GM21367 (cell line): ENCODE results near the gene PPARD.

Experiments
- ATAC-seq: cut with Tn5 transposase; IDR thresholded peaks from one replicate; pipeline ENCODE4 v1.9.1; 2021; ENCODE audit not compliant: unreplicated experiment

The PPARD gene

DNA sequence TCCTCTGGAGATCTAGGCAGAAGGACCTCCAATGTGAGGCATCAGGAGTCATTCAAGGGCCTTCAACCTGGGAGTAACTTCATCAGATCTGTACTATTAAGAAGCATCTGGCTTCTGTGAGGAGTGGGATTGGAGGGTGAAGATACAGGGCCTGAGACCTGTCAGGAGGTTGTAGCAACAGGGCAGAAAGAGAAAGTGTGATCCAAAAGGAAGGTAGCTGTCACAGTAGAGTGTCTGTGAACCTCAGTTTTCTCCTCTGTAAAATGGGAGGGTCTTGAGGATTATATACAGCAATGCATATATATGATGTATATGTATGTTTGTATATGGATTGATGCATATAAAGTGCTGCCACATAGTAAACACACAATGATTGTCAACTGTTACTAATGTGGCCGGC lies 123.3 kb downstream of the PPARD start:
- ATAC-seq = no peak

DNA sequence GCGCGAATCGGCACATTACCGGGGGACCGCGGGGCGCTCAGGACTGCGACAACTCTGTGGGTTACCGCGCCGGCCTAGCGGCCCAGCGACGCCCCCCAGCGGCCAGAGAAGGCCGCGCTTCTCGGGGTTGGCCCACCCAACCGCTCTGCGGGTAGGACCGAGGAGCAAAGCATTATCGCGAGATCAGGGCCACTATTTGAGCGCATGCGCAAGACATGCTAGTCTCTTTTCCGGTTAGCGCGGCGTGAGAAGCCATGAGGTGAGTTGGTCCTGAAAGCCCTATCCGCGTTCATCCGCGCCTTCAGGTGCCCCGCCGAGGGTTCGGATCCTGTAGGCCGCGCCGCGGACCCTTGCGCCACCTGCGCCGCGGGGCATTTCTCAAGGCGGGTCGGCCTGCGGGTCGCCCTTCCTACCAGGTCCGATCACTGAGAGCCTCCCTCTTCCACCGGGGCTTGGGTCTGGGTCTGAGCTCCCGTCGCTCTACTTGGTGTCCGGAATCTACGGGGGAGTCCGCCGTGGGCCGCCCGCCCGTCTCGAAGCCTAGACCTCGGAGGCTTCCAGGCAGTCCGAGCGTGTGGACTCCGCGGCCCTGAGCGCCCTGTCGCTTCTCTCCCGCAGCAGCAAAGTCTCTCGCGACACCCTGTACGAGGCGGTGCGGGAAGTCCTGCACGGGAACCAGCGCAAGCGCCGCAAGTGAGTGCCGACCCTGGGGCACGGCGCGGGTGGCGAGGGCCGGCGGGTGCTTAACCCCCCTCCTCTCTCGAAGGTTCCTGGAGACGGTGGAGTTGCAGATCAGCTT lies 126.0 kb downstream of the PPARD start, which contains the start of gene RPL10A:
TSS of gene RPL10A (plus strand) at position 221 of the 799 bp plus-strand sequence. CDS start at position 255, 34 bp downstream.
- ATAC-seq = peak; percentile 85

DNA sequence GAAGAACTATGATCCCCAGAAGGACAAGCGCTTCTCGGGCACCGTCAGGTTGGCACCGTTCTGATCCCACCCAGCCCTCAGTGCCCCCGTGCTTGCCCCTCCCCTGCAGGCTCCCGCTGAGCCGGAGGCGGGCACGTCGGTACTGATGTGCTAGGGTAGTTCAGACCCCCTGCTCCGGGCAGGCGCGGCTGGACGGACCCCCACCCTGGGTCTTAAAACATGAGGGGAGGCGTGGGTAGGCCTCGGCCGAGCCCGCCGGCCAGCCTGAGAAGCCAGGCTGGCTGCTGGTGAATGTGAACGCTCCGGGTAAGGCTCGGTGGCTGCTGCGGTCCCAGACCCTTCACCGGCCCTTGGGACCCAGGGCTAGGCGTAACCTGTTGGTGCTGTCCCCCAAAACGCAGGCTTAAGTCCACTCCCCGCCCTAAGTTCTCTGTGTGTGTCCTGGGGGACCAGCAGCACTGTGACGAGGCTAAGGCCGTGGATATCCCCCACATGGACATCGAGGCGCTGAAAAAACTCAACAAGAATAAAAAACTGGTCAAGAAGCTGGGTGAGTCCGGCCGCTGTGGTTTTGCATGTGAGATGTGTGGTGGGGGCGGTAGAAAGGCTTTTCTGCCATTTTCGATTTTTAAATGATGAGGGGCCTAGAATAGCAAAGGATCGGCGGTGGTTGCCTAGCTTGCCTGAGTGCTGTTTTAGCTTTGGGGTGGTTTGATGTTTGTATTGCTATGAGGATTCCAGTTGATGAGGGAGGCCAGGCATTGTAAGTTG lies 126.8 kb downstream of the PPARD start:
- no peak for ATAC-seq

DNA sequence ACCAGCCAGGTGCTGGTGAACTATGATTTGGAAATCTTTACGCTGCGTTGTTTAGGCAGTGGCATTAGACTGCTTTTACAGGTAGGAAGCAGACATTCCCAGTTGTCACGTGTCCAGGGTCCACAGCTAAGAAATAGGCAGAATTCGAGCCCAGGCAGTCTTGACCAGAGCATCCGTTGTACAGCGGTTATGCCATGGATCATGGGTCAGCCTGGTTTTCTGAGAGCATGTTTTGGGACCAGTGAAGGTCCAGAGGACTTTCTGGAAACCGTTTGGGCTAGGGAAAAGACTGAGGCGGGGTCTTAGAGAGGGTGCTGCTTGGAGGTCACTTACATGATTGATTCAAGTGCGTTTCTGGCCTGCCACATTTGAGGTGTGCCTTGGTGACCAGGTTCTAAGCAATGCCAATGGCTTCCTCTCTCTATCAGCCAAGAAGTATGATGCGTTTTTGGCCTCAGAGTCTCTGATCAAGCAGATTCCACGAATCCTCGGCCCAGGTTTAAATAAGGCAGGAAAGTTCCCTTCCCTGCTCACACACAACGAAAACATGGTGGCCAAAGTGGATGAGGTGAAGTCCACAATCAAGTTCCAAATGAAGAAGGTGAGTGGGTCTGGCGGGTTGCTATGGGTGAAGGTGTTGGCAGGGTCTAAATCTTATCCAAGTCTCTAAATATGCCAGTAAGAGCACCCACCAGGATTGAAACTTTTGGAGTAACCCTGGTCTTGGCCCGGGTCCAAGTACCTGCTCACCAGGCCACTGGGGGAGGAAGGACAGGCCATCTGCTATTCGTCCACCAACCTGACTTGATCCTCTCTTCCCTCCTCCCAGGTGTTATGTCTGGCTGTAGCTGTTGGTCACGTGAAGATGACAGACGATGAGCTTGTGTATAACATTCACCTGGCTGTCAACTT lies 127.6 kb downstream of the PPARD start:
- no peak for ATAC-seq

DNA sequence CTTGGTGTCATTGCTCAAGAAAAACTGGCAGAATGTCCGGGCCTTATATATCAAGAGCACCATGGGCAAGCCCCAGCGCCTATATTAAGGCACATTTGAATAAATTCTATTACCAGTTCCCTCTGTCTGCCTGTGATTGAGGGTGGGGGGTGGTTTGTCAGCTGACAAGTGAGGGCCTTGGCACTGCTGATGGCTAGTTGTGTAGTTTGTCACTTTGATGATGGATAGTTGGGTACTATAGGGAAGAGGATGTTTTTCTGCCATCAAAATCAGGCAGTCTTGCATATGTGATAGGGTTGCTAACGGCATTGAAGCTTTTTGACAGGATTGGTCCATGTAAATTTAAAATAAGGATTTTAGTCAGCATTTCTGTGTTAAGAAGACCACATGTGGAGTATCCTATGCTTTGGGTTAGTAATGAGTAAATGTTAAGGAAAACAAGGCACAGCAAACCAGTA lies 128.3 kb downstream of the PPARD start:
- ATAC-seq = no peak

DNA sequence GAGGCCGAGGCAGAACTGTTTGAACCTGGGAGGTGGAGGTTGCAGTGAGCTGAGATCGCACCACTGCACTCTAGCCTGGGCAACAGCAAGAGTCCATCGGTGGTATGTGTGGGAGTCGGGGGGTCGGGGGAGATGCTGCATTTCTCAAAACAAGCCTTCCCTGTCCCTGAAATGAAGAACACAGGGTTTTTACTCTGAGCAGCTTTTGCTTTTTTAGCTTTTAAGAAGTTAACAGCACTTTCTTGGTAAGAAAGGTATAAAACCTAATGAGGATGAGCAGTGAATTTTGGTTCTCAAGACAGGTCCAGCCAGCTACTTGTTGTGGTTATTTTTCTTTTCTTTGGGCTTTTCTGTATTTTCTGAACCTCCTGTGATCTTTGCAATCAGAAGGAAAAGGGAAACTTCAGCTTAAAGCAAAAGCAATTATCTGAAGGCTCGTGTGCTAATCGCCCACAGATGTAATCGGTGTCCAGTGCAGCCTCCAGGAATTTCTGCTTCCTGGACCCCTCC lies 129.5 kb downstream of the PPARD start:
- no peak for ATAC-seq

DNA sequence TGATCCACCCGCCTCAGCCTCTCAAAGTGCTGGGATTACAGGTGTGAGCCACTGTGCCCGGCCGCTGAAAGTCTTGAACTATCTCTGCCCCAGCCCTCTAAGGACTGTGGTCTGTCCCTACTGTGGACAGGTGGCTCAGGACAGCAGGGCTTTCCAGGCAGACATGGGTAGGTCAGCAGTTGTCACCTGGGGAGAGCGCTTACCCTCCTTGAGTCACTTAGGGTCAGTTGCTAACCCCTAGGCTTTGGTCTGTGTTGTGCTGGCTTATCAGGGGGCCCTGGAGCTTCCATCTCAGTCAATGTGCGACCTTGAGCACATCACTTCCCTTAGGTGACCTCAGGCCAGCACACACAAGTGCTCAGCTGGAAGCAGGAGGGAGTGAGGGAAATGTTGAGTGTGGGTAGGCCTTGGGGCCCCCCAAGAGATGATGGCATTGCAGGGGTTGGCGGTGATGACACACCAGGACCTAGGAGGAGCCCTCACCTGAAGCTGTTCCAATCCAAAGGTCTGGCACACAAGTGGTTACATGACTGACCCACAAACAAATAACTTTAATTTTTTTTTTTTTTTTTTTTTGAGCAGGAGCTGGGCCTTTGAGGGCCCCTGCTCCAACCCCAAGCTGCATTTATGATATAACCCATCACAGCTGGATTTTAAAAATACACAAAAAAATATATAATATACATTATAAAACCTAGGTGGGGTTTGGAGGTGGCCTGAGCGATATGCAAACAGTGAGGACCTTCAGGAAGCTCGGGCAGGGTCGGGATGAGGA lies 130.9 kb downstream of the PPARD start:
- no peak for ATAC-seq

DNA sequence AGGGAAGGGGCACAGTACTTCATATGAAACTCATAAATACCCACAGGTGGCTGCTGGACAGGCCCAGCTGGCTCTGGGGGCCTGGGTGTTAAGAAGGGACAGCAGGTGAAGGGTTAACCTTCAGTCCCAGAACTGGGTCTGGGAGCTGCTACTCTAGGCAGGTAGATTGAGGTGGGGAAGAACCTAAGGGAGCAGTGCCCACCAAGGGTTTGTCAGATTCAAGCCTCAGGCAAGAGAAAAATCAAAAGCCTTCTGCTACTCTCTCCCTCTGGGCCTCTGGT lies 131.4 kb downstream of the PPARD start:
- no peak for ATAC-seq

DNA sequence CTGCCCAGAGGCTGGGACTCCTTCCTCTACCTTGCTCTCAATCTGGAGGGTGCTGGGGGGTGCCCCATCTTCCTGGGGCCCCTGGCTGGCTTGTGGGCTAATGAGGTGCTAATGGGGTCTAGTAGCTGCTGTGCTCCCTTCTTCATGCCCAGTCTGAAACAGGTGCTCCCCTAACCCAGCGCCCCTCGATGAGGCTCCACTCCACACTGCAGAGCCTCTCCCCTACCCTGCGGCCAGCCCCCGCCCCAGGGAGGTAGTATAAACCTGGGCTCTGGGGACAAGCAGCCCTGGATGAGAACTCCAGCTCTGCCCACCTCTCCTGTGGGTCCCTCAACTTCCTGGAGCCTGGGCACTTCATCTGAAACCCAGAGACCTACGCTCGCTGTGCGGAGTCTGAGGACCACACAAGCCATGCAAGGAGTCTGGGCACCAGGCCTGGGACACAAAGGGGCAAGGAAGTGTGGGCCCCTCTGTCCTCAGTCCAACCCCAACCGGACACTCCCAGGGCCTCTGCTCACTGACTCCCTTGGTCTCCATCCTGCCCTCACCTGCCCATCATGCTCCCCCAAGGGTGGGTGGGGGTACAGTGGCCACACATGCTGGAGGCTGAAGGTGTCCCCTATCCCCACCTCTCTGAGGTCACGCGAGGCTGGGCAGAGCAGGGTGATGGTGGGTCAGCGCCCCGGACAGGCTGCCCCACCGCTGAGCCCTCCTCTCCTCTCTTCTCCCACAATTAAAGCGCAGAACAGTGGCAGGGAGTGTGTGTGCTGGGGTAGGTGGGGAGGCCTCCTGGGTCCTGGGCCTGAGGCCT lies 132.0 kb downstream of the PPARD start:
- ATAC-seq = no peak

DNA sequence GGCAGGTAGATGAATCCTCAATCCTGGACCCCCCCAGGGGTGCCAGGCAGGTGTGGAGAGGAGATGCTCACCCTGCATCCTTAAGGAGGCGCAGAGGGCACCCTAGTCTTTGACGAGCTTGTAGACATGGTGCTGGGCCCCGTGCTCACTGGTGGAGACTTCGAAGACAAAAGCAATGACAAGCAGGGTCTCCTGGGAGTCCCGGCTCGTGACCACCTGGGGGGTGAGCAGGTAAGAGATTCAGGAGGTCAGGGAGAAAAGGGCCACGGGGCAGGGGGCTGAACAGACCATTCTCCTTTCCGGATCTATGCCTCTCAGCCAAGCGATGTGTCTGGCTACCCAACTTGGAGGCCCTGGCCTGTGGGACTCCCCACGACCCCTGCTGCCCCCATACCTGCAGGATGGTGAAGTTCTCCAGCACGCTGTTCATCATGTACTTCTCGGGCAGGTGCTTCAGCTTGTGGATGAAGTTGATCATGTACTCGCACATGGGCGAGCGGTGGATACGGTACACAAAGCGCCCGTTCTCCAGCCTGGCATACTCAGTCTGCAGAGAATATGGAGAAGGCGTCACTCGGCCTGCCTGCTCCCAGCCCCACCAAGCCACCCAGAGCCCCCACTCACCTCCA lies 132.7 kb downstream of the PPARD start:
- no peak for ATAC-seq

DNA sequence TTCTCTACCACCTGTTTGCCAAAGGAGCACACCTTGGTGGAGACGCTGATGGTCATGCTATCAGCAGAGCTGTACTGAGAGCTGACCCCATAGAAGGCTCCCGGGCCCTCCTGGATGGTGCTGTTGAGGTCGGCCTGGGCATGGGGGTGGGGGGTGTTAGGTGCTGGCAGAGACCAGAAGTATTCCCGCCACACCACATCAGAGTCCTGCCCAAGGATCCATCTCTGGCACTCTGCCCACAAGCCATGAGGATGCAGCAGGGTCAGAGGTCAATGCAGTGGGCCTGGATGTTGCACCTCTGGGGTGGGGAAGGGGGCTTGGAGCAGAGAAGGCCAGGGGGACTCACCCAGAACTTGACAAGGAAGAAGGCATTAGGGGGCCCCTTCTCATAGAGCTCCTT lies 133.2 kb downstream of the PPARD start:
- ATAC-seq = no peak

DNA sequence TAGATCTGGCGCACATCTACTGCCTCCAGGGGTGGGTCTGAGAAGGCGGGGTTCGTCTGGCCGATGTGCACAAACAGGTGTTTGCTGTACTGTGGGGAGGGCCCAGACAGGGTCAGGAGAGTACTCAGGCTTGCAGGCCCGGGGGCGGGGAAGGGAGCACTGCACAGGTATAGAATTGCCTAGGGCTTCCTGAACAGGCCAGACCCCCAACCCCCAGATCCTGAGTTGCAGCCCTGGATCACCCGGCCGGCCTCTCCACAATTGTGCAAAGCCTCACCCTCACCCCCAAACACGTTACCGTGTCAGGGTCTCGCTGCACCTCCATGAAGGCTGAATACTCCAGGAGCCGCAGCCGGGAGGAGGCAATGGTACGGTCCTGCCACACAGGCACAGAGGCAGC lies 133.6 kb downstream of the PPARD start:
- no peak for ATAC-seq

DNA sequence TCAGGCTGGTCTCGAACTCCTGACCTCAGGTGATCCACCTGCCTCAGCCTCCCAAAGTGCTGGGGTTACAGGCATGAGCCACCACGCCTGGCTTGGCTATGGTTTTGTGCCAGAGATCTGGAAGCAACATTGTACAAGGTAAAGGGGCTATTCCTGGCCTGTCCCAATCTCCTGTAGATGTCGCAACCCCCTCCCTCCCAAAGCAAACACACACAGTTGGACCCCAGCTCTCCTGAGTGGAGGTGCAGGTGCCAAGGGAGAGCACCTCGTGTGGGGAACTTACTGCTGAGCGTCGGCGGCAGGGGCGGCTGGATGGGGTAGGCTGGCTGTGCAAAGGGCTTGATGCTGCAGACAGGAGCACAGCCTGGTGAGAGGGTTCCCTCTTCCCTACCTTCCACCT lies 134.7 kb downstream of the PPARD start:
- ATAC-seq = no peak
